ENCODE data around the gene SEC61A2.

SEC61A2 gene

DNA sequence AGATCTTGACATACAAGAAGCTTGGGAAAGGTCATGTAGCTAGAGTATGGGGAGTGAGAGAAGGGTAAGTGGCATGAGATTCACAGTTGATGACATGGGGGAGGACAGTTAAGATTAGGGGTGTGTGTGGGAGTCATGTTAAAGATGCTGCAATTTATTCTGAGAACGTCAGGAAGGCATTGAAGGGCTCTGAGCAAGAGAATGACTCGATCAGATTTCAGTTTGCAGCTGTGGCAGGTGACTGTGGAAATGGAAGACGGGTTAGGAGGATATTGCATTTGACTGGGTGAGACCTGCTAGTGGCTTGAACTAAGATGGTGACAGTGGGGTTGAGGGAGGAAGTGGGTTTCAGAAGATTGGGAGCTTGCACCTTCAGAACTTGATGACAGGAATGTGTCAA, 72.1 kb downstream of the SEC61A2 start:
- no peak for DNase-seq (ENCODE audit: extremely low read depth, low read depth)
- no peak overlapping the region for H3K4me3 ChIP-seq (replicated peaks; ENCODE audit: low read depth, low read length)
- TF ChIP-seq, protein P1, sequence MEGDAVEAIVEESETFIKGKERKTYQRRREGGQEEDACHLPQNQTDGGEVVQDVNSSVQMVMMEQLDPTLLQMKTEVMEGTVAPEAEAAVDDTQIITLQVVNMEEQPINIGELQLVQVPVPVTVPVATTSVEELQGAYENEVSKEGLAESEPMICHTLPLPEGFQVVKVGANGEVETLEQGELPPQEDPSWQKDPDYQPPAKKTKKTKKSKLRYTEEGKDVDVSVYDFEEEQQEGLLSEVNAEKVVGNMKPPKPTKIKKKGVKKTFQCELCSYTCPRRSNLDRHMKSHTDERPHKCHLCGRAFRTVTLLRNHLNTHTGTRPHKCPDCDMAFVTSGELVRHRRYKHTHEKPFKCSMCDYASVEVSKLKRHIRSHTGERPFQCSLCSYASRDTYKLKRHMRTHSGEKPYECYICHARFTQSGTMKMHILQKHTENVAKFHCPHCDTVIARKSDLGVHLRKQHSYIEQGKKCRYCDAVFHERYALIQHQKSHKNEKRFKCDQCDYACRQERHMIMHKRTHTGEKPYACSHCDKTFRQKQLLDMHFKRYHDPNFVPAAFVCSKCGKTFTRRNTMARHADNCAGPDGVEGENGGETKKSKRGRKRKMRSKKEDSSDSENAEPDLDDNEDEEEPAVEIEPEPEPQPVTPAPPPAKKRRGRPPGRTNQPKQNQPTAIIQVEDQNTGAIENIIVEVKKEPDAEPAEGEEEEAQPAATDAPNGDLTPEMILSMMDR (IDR thresholded peaks at IDR 0.05; ENCODE audit: low read depth, low read length, missing control alignments): no peak

DNA sequence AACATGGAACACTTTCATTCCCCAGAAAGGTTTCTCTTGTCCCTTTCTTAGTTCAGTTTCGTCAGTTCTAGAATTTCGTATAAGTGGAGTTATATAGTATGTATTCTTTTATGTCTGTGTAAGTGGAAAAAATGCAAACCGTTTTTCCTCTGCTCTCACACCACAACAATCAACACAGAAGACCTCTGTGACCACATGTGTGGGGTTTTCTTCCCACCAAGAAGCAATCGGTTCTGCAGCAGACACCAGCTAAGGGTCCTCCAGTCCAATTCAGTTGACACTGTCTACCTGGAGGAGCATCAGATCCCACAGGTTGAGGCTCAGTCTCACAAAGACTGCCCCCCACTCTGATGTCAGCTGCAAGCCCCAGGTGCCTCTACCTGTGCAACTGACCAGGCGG, 72.7 kb downstream of the SEC61A2 start:
- DNase-seq (ENCODE audit: extremely low read depth, low read depth): no peak
- TF ChIP-seq, protein P1 (IDR thresholded peaks at IDR 0.05; ENCODE audit: low read depth, low read length, missing control alignments): no peak

DNA sequence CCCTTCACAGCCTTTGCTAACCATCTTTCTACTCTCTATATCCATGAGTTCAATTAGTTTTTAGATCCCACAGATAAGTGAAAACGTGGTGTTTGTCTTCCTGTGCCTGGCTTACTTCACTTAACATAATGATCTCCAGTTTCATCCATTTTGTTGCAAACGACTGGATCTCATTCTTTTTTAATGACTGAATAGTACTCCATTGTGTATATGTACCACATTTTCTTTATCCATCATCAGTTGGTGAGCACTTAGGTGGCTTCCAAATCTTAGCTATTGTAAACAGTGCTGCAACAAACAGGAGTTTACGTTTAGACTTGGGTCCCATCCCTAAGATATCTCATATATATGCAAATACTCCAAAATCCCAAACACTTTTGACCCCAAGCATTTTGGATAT, 75.6 kb downstream of the SEC61A2 start:
- DNase-seq (ENCODE audit: extremely low read depth, low read depth): no peak
- TF ChIP-seq, protein P1 (IDR thresholded peaks at IDR 0.05; ENCODE audit: low read depth, low read length, missing control alignments): no peak
- no peak overlapping the region for H3K4me3 ChIP-seq (replicated peaks; ENCODE audit: low read depth, low read length)

More for the DNA sequence above, 72.7 kb downstream of the SEC61A2 start:
- H3K4me3 ChIP-seq (replicated peaks; ENCODE audit: low read depth, low read length): no peak overlapping the region

GRCh38 chr10:12207114-12207513, 77.6 kb downstream of the SEC61A2 start:
- DNase-seq (ENCODE audit: extremely low read depth, low read depth): no peak
- no peak overlapping the region for H3K4me3 ChIP-seq (replicated peaks; ENCODE audit: low read depth, low read length)
- TF ChIP-seq, protein P1 (IDR thresholded peaks at IDR 0.05; ENCODE audit: low read depth, low read length, missing control alignments): no peak

GRCh38 chr10:12208460-12208859, 79.0 kb downstream of the SEC61A2 start:
- no peak for DNase-seq (ENCODE audit: extremely low read depth, low read depth)
- TF ChIP-seq, protein P1 (IDR thresholded peaks at IDR 0.05; ENCODE audit: low read depth, low read length, missing control alignments): no peak
- H3K4me3 ChIP-seq (replicated peaks; ENCODE audit: low read depth, low read length): no peak overlapping the region

DNA sequence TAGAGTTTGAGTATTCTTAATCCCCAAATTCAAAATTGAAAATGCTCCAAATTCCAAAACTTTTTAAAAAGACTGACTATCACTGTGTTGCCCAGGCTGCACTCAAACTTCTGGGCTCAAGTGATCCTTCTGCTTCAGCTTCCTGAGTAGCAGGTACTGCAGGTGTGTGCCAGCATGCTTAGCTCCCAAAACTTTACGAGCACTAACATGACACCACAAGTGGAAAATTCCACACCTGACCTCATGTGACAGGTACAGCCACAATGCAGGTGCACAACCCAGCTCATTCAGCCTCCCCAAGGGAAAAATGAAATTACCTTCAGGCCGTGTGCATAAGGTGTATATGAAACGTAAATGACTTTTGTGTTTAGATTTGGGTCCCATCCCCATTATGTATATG, 83.0 kb downstream of the SEC61A2 start:
- TF ChIP-seq, protein P1 (IDR thresholded peaks at IDR 0.05; ENCODE audit: low read depth, low read length, missing control alignments): no peak

GRCh38 chr10:12213621-12214020, 84.1 kb downstream of the SEC61A2 start:
- no peak overlapping the region for H3K4me3 ChIP-seq (replicated peaks; ENCODE audit: low read depth, low read length)
- TF ChIP-seq, protein P1 (IDR thresholded peaks at IDR 0.05; ENCODE audit: low read depth, low read length, missing control alignments): no peak
- no peak for DNase-seq (ENCODE audit: extremely low read depth, low read depth)

More for the DNA sequence above, 83.0 kb downstream of the SEC61A2 start:
- DNase-seq (ENCODE audit: extremely low read depth, low read depth): no peak
- no peak overlapping the region for H3K4me3 ChIP-seq (replicated peaks; ENCODE audit: low read depth, low read length)

Data from HFF-Myc (cell line).